Motor neuron (in vitro differentiated cells): Measurements from ENCODE around the gene NSFL1C. TPM values are rescaled to one million over a fixed set of nuclear protein-coding genes. Genes with fewer than 3 reads are reported as not detected.

Experiments
- ATAC-seq, 8 experiments: fragments of 200-7000 bp; cut with Tn5 transposase; replicated peaks in 6 of 8; 2 replicates each; pipeline ENCODE4 v1.8.0; 2021; ENCODE audit warnings: mild to moderate bottlenecking in 8 of 8, moderate library complexity in 8 of 8
- H3K27ac ChIP-seq, 2 donors: fragments of 250-450 bp; sonication (Bioruptor Pico); 2 replicates each; pipeline ENCODE4 v1.9.0; 2021; ENCODE audit warnings: antibody characterized with exemption in 2 of 2, mild to moderate bottlenecking in 2 of 2, moderate library complexity in 1 of 2
- H3K4me1 ChIP-seq, 2 donors: fragments of 250-450 bp; sonication (Bioruptor Pico); replicated peaks in 1 of 2; 2 replicates each; pipeline ENCODE4 v1.6.1; 2021; ENCODE audit warnings: antibody characterized with exemption in 2 of 2, mild to moderate bottlenecking in 2 of 2, moderate library complexity in 1 of 2
- H3K4me3 ChIP-seq, 5 donors: fragments of 250-450 bp; sonication (Bioruptor Pico); 2 replicates each; pipeline ENCODE4 v1.9.0; 2021; ENCODE audit warnings: antibody characterized with exemption in 5 of 5, mild to moderate bottlenecking in 5 of 5, moderate library complexity in 4 of 5
- WGBS, 10 experiments: fragments of 450-650 bp; shearing (Covaris generic); methylation state at CpG; one replicate each; pipeline ENCODE4 v1.0.0; 2022; 5-methylcytosine and 5-hydroxymethylcytosine counted together
- in situ Hi-C, 9 experiments: fragments of 400-800 bp; cut with MboI; loops; one replicate each; pipeline ENCODE4 v1.15.0; 2021; ENCODE audit warnings: low sequenced_read_pairs in 9 of 9, low pct_unique_long_range_greater_than_20kb in 2 of 9; ENCODE audit not compliant: unreplicated experiment in 9 of 9
- total RNA-seq, 8 experiments: library from RNA; unstranded; fragments of 300-600 nt; gene quantifications; 2 replicates each; pipeline versions ENCODE4 v1.2.3 to v1.2.4, GENCODE V29; 2022

Gene NSFL1C
- total RNA-seq, 8 experiments from 2014 or later = 40.7 to 65.6 (median 58.2) TPM

GRCh38 chr20:1494436-1494835, 27.8 kb upstream of the NSFL1C start:
- ATAC-seq = no peak
- Histone ChIP-seq H3K4me1 (no peaks in the 10 kb centered on the region), H3K4me3 (no peak overlapping the region), H3K27ac (no peak overlapping the region)
- 0 to 86% (median 44%) methylated on average over 1 to 3 of the region's 3 CpGs for WGBS, 10 experiments
- in situ Hi-C loops = no loop called here

- H3K27ac ChIP-seq = no peak overlapping the region
- no peak for ATAC-seq
- WGBS, 10 experiments = 0 to 20% methylated on average over 1 of the region's 1 CpG; no CpG with 5 or more reads in 8 of the 10 experiments
- H3K4me1 ChIP-seq = no peaks in the 10 kb centered on the region
- in situ Hi-C loops = no loop called here
- H3K4me3 ChIP-seq = no peak overlapping the region
Observed at GRCh38 chr20:1493536-1493935, 26.9 kb upstream of the NSFL1C start.

- H3K27ac ChIP-seq = no peak overlapping the region
- ATAC-seq = no peak
- no peak overlapping the region for H3K4me3 ChIP-seq
- H3K4me1 ChIP-seq = no peaks in the 10 kb centered on the region
- in situ Hi-C loops = no loop called here
- 0 to 83% (median 20%) methylated on average over 1 to 2 of the region's 2 CpGs; no CpG with 5 or more reads in 1 of the 10 experiments for WGBS, 10 experiments
Observed at GRCh38 chr20:1491860-1492642, 25.4 kb upstream of the NSFL1C start.

- in situ Hi-C loops = no loop called here
- H3K27ac ChIP-seq = no peak within 1 kb of the TSS
- ATAC-seq = no peak
- H3K4me1 ChIP-seq = no peaks in the 10 kb centered on the region
- WGBS, 10 experiments = 48 to 84% (median 80%) methylated on average over 1 to 7 of the region's 11 CpGs; no CpG with 5 or more reads in 2 of the 10 experiments
- H3K4me3 ChIP-seq = no peak within 1 kb of the TSS
Observed at GRCh38 chr20:1491281-1491840, 24.7 kb upstream of the NSFL1C start, which contains the start of gene SIRPB2. SIRPB2 (minus strand) TSS chr20:1491420; CDS start chr20:1491359, 61 bp downstream.

- no peak for ATAC-seq
- 28 to 100% (median 70%) methylated on average over 1 to 8 of the region's 9 CpGs; no CpG with 5 or more reads in 1 of the 10 experiments for WGBS, 10 experiments
- in situ Hi-C loops = no loop called here
- Histone ChIP-seq H3K4me1 (no peaks in the 10 kb centered on the region), H3K27ac (no peak overlapping the region), H3K4me3 (no peak overlapping the region)
Observed at GRCh38 chr20:1490643-1491195, 24.1 kb upstream of the NSFL1C start.

- no peaks in the 10 kb centered on the region for H3K4me1 ChIP-seq
- in situ Hi-C loops = no loop called here
- H3K27ac ChIP-seq = no peak overlapping the region
- no peak overlapping the region for H3K4me3 ChIP-seq
- peak in 3 of 8 experiments; percentile 34 to 95 (median 94) for ATAC-seq
- 20 to 100% (median 53%) methylated on average over 1 to 6 of the region's 6 CpGs; no CpG with 5 or more reads in 2 of the 10 experiments for WGBS, 10 experiments
Observed at GRCh38 chr20:1489764-1490436, 23.3 kb upstream of the NSFL1C start.

- H3K4me3 ChIP-seq = no peak overlapping the region
- no peak for ATAC-seq
- H3K4me1 ChIP-seq = no peaks in the 10 kb centered on the region
- H3K27ac ChIP-seq = no peak overlapping the region
- in situ Hi-C loops = no loop called here
- WGBS, 10 experiments = 0 to 90% (median 72%) methylated on average over 1 to 2 of the region's 2 CpGs; no CpG with 5 or more reads in 1 of the 10 experiments
Observed at GRCh38 chr20:1489325-1489724, 22.7 kb upstream of the NSFL1C start.

GRCh38 chr20:1486566-1486965, 19.9 kb upstream of the NSFL1C start:
- WGBS, 10 experiments = 0 to 90% (median 56%) methylated on average over 1 to 2 of the region's 2 CpGs; no CpG with 5 or more reads in 1 of the 10 experiments
- Histone ChIP-seq H3K4me3 (no peak overlapping the region), H3K4me1 (no peaks in the 10 kb centered on the region), H3K27ac (no peak overlapping the region)
- in situ Hi-C loops = no loop called here
- no peak for ATAC-seq

GRCh38 chr20:1484438-1485116, 17.9 kb upstream of the NSFL1C start:
- peak in 3 of 8 experiments; percentile 79 to 93 (median 92) for ATAC-seq
- H3K4me3 ChIP-seq = no peak overlapping the region
- in situ Hi-C loops = no loop called here
- no peak overlapping the region for H3K27ac ChIP-seq
- H3K4me1 ChIP-seq = no peaks in the 10 kb centered on the region
- 2 to 74% (median 47%) methylated on average over 2 to 5 of the region's 5 CpGs for WGBS, 10 experiments

GRCh38 chr20:1479831-1480595, 13.4 kb upstream of the NSFL1C start:
- in situ Hi-C loops = no loop called here
- Histone ChIP-seq H3K4me3 (no peak overlapping the region), H3K27ac (no peak overlapping the region), H3K4me1 (no peaks in the 10 kb centered on the region)
- WGBS, 10 experiments = 0 to 79% (median 62%) methylated on average over 1 to 8 of the region's 9 CpGs; no CpG with 5 or more reads in 3 of the 10 experiments
- no peak for ATAC-seq

GRCh38 chr20:1478566-1478965, 11.9 kb upstream of the NSFL1C start:
- Histone ChIP-seq H3K4me1 (no peaks in the 10 kb centered on the region), H3K27ac (no peak overlapping the region), H3K4me3 (no peak overlapping the region)
- WGBS, 10 experiments = 37 to 100% (median 60%) methylated on average over 1 to 4 of the region's 4 CpGs; no CpG with 5 or more reads in 1 of the 10 experiments
- ATAC-seq = peak in 2 of 8 experiments; percentile 32 to 44
- in situ Hi-C loops = no loop called here

- Histone ChIP-seq H3K4me3 (no peak overlapping the region), H3K4me1 (no peaks in the 10 kb centered on the region), H3K27ac (no peak overlapping the region)
- in situ Hi-C loops = no loop called here
- 57 to 100% (median 83%) methylated on average over 1 to 7 of the region's 7 CpGs; no CpG with 5 or more reads in 2 of the 10 experiments for WGBS, 10 experiments
- ATAC-seq = no peak
Observed at GRCh38 chr20:1477896-1478490, 11.3 kb upstream of the NSFL1C start.
